ENCODE measurements around the gene FGF14.

- no peak for TF ChIP-seq EP300 (IDR thresholded peaks at IDR 0.05; ENCODE audit: low read depth)
- TF ChIP-seq, protein P1, sequence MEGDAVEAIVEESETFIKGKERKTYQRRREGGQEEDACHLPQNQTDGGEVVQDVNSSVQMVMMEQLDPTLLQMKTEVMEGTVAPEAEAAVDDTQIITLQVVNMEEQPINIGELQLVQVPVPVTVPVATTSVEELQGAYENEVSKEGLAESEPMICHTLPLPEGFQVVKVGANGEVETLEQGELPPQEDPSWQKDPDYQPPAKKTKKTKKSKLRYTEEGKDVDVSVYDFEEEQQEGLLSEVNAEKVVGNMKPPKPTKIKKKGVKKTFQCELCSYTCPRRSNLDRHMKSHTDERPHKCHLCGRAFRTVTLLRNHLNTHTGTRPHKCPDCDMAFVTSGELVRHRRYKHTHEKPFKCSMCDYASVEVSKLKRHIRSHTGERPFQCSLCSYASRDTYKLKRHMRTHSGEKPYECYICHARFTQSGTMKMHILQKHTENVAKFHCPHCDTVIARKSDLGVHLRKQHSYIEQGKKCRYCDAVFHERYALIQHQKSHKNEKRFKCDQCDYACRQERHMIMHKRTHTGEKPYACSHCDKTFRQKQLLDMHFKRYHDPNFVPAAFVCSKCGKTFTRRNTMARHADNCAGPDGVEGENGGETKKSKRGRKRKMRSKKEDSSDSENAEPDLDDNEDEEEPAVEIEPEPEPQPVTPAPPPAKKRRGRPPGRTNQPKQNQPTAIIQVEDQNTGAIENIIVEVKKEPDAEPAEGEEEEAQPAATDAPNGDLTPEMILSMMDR (IDR thresholded peaks at IDR 0.05), result no peak
- no peak for TF ChIP-seq POLR2A (IDR thresholded peaks at IDR 0.05)
Observed at GRCh38 chr13:102012299-102013293, 389.3 kb downstream of the FGF14 start.
